Raji (cell line): Measurements from ENCODE around the gene FAM53B.

Experiments used
- POLR2A ChIP-seq: IDR thresholded peaks from 2 replicates; pipeline ENCODE4 v1.6.1; 2011; ENCODE audit warnings: low read depth, low read length, control low read depth; ENCODE audit not compliant: insufficient read depth

FAM53B gene

DNA sequence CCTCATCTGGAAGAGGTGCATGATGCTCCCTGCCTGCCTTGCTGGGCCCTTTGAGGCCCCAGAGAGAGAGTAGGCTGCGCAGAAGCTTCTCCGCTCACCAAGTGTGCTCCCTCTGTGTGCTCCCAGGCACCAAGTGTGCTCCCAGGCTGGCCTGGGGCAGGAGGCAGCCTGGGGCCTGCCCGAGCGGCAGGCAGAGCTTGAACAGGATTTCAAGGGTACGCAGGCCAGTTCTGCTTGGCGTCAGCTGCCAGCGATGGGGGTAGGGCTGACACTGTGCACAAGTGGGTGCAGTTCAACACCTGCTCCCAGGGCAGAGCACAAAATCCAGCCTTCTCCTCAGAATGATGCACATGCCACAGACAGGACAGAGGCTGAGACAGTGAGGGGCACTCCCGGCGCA, 119.7 kb downstream of the FAM53B start:
- no peak for TF ChIP-seq POLR2A

- no peak for TF ChIP-seq POLR2A
Observed at GRCh38 chr10:124624006-124624405, 120.2 kb downstream of the FAM53B start.

- no peak for TF ChIP-seq POLR2A
Observed at GRCh38 chr10:124622866-124623536, 121.2 kb downstream of the FAM53B start.

DNA sequence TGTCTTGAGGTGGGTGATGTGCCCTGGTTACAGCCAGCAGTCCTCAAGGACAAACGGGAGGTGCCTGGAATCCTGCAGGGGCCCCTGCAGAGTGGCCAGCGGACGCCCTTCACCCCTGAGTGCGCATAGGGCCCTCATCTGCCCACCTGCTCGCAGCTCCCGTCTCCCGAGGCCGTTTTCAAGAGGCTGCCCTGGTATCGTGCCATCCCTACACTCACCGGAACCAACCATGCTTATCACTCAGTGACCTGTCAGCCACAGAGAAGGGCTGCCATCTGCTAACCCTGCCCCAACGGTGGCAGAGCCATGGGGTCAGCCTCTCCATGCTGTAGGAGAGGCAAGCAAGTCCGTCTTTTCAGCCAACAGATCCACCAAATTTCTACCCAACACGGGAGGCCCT, 122.0 kb downstream of the FAM53B start:
- TF ChIP-seq POLR2A, result no peak

GRCh38 chr10:124621637-124622036, 122.5 kb downstream of the FAM53B start:
- no peak for TF ChIP-seq POLR2A

- no peak for TF ChIP-seq POLR2A
Observed at GRCh38 chr10:124619802-124620490, 124.2 kb downstream of the FAM53B start.

DNA sequence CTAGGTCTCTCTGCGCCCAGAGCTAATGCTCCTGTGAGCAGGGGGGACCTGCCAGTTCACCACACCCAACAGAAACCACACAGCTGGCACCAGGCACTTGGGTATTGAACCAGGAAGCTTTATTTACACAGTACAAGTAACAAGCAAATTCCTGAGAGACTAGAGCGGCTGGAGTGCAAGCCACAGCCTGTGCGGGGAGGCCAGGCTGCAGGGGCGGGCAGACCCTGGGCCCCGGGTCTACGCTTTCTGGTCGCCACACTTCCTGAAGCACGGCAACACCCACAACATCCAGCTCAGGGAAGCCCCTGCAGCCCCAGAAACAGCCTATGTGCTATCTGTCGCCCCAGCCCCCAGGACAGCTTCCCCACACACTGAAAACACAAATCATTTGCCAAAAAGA, 125.0 kb downstream of the FAM53B start:
- TF ChIP-seq POLR2A, result no peak

- no peak for TF ChIP-seq POLR2A
Observed at GRCh38 chr10:124618470-124619073, 125.6 kb downstream of the FAM53B start.

GRCh38 chr10:124616836-124617130, 127.4 kb downstream of the FAM53B start:
- TF ChIP-seq POLR2A, result no peak

- TF ChIP-seq POLR2A, result no peak
Observed at GRCh38 chr10:124616040-124616835, 127.9 kb downstream of the FAM53B start.

GRCh38 chr10:124615259-124615658, 128.9 kb downstream of the FAM53B start:
- TF ChIP-seq POLR2A, result no peak

GRCh38 chr10:124614003-124614659, 130.0 kb downstream of the FAM53B start:
- no peak for TF ChIP-seq POLR2A

GRCh38 chr10:124612611-124613498, 131.3 kb downstream of the FAM53B start:
- TF ChIP-seq POLR2A, result no peak

GRCh38 chr10:124611738-124612137, 132.4 kb downstream of the FAM53B start:
- no peak for TF ChIP-seq POLR2A
